Activated CD4-positive, alpha-beta T cell treated with anti-CD3 and anti-CD28 coated beads for 4 hours (primary cell): Measurements from ENCODE around the gene RNF44.
"Not testable (repeated sequence)": the region's sequence is repeated elsewhere in the genome, so short reads cannot be mapped to it uniquely, and the experiment has no call there.

Experiments used
- DNase-seq, 2 donors: peaks; one replicate each; pipeline ENCODE4 v3.0.0-alpha.2; 2020

Gene RNF44

DNA sequence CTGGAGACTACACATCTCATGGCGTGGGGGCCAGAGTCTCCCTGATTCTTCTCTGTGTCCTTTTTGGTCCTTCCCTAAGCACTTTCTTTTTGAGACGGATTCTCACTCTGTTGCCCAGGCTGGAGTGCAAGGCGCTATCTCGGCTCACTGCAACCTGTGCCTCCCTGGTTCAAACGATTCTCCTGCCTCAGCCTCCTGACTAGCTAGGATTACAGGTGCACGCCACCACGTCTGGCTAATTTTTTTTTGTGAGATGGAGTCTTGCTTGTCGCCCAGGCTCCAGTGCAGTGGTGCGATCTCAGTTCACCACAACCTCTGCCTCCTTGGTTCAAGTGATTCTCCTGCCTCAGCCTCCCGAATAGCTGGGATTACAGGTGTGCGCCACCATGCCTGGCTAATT, 13.7 kb upstream of the RNF44 start:
- DNase-seq, result not testable (repeated sequence)

DNA sequence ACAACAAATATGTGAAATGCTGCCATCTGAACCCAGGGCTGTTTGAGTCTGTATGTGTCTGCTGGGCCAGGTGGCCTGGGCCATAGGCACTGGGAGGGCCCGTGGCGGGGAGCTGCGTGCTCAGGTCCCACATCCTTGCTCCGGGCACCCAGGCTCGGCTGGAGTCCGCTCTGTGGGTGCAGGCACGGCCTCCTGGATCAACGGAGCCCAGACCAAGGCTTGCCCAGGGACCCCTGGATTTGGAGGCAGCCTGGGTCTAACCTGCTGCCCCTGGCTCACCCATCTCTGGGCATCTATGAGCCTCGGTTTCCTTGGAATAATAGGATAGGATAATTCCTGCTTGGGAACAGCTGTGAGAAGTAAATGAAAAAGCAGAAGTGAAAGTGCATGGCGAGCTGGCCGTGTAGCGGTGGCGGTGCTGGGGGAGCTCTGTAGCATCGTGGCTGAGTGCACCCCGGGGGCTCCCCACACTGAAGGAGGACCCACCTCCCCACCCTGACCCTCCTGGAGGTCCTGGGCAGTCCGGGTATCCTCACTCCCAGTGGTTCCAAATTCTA, 13.2 kb upstream of the RNF44 start:
- DNase-seq, result no peak

DNA sequence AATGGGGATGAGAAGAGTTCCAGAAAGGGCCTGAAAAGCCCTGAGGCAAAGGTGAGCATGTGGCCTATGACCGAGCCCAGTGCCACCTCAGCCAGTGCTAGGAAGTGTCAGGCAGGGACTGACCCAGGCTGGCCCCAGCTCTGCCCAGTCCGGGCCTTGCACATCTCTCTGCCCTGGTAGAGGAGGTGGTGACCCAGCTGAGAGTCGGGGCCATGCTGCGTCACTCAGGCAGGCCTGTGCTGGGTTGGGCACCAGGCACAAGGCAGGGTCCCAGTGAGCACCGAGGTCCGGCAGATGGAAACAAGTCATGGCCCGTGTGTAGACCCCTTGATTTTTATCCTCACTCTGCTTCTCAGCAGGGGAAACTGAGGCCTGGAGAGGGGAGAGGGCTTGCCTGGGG, 12.7 kb upstream of the RNF44 start:
- DNase-seq, result no peak

DNA sequence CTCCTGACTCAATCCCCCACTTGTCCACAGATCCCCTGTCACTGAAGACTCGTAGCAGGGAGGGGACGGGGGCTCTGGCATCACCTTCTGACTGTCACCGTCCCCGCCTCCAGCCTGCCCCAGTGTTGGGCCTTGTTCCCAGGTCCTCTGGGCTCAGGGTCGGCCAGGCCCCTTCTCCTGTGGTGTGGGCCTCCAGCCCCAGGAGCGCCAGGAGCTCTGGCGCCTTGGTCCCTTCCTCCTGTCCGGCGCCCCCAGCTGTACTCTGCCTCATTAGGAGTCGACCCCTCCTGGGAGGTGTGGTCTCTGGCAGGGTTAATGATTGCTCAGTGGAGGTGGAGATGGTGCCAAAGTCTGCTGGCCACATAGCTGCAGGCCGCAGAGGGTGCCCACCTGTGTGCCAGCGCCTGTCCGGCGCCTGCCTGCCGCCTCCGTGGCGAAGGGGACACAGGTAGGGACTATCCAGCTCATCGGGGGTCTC, 11.8 kb upstream of the RNF44 start, which contains the start of gene CDHR2:
Gene CDHR2 (plus strand): TSS at position 376 of the 478 bp plus-strand sequence. CDS start 16,011 bp downstream, outside the sequence.
- no peak for DNase-seq

DNA sequence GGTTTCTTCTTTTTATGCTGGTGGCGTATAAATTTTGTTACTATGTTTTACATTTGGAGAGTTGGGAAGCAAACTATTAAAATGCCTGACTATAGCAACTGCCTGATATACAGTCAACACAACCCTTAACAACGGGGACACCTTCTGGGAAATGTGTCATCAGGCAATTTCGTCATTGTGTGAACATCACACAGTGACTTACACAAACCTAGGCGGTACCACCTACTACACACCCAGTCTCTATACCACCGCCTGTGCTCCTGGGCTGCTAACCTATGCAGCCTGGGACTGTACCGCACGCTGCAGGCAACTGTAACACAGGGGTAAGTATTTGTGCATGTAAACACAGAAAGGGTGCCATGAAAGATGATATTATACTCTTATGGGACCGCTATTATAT, 10.6 kb upstream of the RNF44 start:
- no peak for DNase-seq

DNA sequence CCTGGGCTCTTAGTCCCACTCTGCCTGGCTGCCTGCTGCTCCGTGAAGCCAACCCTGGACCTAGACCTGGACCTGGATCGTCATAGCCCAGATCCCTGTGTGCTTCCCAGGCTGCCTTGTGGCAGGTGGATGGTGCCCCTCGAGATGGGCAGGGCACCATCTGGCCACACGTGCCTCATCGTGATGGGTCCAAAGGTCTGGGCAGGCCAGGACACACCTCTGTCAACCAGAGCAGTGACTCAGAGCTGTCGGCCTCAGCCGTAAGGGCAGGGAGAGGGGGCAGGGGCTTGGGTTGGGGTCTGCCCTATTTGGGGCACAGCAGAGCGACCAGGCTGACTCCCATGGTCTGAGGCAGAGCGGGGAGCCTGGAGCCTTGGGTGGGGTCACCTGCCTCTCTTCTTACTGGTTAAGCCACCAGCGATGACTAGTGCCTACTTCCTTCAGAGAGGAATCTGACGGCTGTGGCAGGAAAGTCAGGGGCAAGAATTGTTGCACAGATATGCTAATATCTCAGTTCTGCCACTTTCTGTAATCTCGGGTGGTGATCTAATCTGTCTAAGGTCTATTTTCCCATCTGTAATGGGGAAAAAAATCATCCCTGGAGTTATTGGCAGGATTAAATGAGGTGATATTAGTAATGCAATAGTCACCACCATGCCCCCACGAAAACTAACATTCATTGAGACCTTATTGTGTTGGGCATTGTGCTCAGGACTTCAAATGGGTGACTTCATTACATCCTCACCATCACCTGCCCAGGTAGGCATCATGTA, 8.7 kb upstream of the RNF44 start:
- no peak for DNase-seq

DNA sequence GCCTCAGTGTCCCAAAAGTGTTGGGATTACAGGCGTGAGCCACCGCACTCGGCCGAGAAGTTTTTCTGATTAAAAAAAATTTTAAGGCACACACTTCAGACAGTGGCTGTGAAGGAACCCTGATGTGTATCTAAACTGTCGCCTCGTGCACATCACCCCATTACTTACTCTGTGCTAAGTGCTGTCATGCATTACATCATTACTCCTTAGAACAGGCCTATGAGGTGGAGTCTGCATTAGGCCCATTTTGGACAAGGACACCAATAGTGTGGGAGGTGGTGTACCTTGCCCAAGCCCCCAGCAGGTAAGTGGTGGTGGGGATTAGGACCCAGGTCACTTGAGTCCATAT, 8.2 kb upstream of the RNF44 start:
- no peak for DNase-seq

DNA sequence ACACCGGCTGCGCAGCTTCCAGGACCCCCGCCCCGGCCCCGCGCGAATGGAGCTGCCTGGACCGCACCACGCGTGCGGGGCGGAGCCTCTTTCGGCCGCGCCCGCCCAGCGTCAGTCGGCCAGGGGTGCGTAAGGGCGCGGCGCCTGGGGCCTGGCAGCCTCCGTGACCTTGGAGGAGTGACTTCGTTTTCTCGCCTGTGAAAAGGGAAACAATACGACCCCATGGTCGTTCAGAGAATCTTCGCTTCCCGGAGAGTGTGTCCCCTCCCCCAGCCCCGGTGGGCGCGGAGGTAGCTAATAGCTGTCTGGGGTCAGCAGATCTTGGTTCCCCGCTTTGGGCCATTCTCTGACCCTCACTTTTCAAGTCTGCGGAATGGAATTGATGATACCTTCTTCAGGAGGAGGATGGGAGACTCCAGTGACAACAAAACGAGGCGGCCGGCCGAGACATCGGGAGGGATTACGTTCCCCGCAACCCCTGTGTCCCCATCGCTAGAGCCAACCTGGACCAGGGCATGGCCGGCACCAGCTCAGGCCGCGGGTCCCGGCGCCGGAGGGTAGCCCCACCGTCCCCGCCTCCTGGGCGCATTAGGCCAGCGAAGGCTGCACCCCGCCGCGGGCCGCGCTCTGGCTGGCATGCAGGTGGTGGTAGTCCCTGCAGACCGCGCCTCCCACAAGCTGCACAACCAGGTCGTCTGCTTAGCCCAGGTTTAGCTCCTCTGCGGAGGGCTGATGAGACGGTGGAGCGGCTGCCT, 6.4 kb upstream of the RNF44 start:
- peak; percentile 55 to 61 for DNase-seq

DNA sequence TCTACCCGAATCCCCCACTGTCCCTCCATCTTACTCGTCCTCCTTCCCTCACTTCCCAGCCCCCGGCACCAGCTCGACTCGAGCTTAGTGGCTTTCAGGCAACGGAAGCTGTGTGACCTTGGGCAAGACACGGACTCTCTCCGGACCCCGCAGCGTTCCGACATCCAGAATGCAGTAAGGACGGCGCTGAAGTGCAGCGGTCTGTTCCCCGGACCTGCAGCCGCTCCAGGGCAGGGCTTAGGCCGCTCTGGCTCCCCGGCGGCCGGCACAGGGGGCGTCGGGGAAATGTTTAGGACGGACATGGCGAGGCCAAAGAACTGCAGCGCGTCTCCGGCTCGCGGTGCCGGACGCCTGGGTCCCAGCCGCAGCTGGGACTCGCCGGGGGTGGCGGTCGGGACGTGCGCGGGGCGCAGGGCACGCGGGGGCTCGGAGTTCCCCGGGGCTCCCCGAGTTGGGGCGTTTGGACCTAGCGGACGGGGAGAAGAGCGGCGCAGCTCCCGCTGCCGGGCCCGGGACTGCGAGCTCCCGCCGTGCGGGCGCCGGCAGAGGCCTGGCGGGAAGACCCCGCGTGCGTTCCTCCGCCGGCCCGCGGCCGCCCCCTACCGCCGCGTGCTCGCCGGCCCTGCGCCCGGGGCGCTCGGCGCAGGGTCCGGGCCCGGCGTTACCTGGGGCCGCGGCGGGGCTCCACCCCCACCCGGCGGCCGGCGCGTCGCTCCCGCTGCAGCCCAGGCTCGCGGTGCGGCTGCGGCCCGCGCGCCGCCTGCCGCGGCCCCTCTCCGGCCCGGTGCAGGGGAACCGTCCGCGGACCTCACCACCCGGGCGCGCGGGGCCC, 5.6 kb upstream of the RNF44 start:
- DNase-seq, result no peak

DNA sequence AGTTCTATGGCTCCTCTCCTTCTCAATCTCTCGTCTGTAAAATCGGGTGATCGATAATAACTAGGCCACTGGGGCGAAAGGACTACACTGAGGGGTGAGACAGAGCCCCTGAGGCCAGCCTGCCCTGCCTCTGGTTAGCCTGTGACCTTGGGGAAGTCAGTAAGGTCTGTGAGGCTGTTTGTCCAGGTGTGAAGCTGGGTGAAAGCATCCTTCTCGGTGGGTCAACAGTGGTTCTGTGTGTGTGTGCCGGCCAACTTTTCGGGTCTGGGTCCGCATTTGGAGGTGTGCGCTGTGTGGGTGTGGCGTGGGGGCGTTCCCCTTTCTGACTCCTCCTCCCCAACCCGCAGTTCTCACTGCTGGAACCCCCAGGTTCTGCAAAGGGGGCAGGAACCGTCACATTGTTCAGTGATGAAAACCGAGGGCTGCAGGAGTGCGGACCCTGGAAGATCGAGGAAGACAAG, 5.0 kb upstream of the RNF44 start:
- peak; percentile 64 to 70 for DNase-seq

DNA sequence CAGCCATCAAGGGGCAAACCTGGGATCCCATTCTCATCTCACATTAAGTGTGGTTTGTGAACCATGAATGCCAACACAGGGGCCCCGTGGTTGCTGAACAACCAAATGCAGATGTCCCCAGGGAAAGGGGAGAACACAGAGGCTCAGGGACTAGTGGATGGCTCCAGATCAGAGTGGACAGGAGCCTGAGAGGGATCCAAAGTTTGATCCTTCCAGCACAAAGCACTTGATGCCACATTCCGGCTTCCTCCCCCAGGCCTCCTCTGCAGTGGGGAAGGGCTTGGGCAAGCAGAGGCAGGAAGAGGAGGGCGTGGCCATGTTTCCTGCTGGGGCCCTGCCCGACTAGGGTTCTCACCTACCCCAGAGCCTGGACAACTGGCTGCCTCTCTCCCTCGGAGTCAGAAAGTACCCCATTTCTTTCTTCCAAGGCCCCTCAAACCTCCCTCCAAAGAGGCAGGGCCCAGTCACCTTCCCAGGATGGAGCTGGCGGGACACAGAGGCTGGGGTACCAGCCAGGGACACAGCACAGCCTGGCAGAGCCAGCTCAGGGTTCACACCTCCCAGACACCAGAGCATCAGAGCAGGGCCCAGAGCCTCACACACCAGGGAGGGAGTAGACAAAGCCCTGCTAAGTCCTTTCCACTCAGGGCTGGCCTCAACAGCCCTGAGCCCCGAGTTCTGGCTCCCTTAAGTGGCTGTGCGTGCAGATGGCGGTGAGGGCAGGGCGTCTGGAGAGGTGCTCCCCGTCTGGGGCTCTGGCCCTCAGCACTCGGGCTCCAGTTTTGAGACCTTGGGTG, 4.3 kb upstream of the RNF44 start:
- DNase-seq, result peak; percentile 67 to 69

DNA sequence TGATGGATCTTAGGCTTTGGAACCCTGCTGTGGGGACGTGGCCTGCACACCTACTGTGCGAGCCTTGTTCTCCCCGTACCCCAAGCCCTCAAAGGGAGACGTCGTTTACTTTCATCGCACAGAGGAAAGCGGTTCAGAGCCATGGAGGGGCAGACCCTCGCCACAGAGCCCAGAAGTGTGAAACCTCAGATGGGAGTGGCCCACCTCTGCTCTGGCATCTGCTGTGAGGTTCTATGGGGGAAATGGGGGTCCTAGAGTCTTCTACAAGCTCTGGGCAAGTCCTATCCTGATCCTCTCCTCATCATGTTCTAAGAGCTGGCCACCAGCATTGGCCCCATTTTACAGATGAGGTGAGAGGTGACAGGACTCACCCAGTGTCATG, 3.7 kb upstream of the RNF44 start:
- DNase-seq, result no peak

DNA sequence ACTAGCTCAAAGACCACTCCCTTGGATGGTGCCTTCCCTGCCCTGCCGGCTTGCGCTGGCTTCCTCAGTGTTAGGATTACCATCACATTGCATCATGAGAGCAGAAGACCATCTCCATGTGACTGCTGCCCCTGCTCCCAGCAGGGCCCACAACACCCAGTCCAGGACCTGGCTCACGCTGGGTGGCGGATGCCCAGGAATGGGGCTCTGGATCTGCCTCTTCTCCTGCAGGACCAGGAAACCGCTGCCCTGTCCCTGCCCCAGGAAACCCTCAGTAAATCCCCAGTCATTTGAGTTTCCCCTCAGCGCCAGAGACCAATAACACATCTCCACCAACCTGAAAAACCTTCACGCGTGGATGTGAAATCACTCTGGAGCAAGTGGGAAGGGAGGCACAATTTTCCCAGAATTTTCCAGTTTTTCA, 3.3 kb upstream of the RNF44 start:
- DNase-seq, result no peak

DNA sequence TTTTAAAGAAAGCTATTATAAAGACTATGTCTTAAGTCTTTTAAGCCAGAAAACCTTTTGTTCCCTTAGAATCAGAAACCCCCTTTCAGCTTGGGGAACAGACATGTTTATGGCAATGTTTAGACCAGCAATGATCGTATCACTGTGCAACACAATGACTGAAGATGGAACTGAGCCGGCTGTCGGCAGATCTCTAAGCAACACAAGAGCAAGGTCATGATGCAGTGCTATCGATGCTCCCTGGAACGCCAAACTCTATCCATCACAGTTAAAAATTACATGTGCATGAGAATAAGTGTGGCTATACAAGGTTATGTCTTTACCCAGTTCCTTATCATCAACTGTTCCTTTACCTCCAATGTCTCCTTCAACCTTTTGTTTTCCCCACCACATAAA, 1.8 kb upstream of the RNF44 start:
- DNase-seq, result no peak

DNA sequence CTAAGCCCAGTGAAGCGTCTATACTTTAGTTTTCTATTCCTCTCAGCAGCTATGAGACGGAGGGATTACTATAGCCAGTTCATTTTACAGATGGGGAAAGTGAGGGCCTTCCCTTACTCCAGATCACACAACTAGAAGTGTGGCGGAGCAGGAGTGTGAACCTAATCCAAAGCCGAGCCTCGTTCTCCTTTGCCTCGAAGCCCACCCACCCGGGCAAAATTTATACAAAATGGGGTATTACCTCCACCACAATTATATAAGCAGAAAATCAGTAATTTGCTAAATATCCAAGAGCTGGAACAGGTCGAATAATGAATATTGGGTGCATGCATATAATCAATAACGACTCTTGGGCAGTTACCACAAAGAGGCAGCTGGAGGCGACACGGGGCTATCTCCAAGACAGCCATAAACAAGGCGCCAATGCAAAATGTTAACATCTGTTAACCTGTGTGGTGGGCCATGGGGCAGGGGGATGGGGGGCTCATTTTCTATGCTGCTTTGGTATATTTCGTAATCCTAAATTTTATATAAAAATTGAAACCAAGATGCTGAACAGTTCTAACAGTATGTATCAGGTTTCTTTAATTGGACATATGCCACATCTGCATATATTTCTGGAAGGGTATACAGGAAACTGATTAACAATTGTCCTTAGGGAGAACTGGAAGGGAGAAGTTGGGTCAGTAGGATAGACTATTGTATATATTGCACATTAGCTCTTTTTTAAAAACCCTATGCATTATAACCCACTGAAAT, 1.2 kb upstream of the RNF44 start:
- no peak for DNase-seq

DNA sequence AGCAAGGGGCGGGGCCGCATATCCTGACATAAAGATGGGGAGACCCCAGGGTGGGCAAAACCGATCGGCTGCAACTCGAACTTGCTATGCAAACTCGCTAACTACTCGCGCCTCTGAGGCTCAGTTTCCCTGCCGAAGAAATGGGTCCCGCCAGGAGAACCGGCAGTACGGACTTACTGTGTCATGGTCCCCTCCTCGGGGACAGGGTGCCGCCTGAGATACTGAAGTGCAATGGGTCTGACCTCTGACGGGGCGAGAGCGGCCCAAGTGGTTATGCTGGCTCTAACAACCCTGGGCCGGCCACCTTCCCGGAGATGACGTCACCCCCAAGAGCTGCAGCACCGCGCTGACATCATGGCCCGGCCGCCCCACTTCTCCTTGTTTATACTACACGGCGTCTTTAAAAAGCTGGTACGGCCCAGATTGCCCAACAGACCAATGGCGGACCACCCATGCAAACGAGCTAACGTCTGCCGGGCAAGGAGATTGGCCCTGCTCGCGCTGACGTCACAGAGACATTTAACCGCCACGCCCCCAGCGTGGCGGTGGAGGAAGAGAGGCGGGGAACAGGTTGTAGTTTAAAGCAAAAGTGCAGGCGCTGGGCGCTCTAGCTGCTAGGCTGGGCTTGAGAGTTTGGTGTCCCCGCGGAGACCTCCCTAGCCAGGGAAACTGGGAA, 490 bp upstream of the RNF44 start:
- peak; percentile 96 to 98 for DNase-seq

DNA sequence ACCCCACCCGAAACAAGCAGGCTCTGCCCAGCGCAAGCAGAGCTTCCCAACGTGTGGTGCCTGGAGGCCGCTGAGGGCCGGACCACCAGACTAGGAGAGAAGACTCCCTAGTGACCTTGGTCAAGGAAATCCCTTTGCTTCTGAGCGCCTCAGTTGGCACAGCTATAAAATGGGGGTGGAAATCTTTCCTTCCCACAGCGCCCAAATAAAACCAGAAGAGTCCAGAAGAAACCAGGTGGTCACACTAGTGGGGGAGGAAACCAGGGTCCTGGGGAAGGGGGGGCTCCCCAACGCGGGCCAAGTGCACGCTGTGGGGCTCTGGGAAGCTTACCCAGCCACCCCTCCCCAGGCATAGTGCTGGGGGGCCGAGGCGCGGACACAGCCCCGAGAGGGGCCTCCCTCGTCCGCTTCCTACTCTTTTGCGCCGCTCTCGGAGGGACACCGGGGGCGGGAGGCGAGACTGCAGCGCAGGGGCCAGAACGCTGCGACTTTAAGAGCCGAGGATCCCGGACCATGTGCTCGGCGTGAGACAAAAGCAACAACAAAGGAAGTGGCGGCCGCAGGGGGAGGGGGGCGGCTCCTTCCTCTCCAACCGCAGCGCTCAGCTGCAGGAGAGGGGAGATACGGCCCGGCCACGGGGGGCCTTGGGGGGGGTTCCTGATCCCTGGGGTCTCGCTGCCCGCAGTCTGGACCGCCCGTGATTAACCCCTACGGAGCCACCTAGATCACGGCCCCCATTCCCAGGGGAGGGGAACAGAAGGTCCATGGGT, 885 bp downstream of the RNF44 start:
- peak; percentile 72 to 76 for DNase-seq

DNA sequence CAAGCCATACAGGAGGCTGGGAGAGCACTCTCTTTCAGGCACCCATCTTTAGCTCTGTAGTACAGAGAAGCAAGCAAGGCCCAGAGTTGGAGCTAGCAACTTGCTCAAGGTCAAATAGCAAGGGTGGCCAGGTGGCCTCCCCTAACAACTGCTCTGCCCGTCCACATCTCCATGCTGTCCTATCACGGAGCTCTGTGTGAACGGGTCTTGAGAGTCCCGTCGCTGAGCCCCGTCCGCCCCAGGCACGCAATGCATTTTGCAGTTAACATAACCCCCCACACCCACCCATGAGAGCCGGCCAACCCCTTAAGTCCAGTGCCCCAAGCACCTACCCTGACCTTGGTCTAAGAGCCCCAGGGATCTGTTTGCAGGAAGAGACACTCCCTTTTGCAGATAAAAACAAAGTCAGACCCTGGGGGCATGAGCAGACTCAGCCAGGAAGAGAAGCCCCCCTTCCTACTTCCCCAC, 1.5 kb downstream of the RNF44 start:
- no peak for DNase-seq

DNA sequence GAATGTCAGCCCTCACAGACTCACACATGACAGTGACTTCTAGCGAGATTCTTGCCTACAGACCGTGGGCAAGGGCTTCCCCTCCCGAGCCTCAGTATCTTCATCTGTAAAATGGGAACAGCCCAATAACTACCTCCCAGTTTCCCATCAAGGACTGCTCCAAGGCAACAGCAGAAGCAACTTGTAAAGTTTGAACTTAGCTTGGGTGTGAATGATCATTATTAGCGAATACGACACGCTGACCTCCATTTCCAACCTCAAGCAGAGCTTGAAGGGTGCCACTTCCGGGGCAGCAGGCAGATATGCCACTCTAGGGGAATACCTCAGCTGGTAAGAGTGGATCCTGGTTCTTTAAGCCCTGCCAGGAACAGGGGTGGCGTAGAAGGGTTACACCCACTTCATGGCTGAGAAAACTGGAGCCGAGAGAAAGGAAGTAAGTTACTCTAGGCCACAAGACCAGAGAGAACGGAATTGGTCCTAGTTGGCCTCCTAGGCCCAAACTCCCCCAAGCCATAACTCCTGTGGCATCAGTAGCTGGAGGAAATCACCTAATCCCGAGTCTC, 2.0 kb downstream of the RNF44 start:
- peak in 1 of 2 donors; percentile 37 for DNase-seq
